A673 (cell line): Measurements from ENCODE around the gene ANGEL2.

Experiments
- EZH2 ChIP-seq: fragments of 200-600 bp; sonication (generic); IDR thresholded peaks from 2 replicates; pipeline ENCODE4 v1.6.1; 2017; ENCODE audit warnings: borderline replicate concordance, low read depth, mild to moderate bottlenecking, mixed read lengths, antibody characterized with exemption, low read length; ENCODE audit not compliant: poor library complexity, severe bottlenecking
- TF ChIP-seq, protein P1 (sequence below): fragments of 300-800, 200-600 bp; sonication (generic); conservative IDR thresholded peaks from 2 replicates; pipeline ENCODE4 v1.5.1; 2017; ENCODE audit warnings: low read depth, mild to moderate bottlenecking, antibody characterized with exemption, low read length, moderate library complexity, mixed read lengths

- TF ChIP-seq, protein P1, sequence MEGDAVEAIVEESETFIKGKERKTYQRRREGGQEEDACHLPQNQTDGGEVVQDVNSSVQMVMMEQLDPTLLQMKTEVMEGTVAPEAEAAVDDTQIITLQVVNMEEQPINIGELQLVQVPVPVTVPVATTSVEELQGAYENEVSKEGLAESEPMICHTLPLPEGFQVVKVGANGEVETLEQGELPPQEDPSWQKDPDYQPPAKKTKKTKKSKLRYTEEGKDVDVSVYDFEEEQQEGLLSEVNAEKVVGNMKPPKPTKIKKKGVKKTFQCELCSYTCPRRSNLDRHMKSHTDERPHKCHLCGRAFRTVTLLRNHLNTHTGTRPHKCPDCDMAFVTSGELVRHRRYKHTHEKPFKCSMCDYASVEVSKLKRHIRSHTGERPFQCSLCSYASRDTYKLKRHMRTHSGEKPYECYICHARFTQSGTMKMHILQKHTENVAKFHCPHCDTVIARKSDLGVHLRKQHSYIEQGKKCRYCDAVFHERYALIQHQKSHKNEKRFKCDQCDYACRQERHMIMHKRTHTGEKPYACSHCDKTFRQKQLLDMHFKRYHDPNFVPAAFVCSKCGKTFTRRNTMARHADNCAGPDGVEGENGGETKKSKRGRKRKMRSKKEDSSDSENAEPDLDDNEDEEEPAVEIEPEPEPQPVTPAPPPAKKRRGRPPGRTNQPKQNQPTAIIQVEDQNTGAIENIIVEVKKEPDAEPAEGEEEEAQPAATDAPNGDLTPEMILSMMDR = no peak
- no peak for TF ChIP-seq EZH2
Observed at GRCh38 chr1:212973899-212974298, 41.8 kb downstream of the ANGEL2 start.
